HG03064 (cell line): Measurements from ENCODE around the gene POLE3.
A peak's percentile ranks its signal among the peaks of the same experiment; 100 is the strongest.
"Not testable (repeated sequence)": the region's sequence is repeated elsewhere in the genome, so short reads cannot be mapped to it uniquely, and the experiment has no call there.

Source experiments
- ATAC-seq: cut with Tn5 transposase; IDR thresholded peaks from one replicate; pipeline ENCODE4 v1.9.1; 2021; ENCODE audit warnings: low read depth; ENCODE audit not compliant: unreplicated experiment

POLE3 gene, protein sequence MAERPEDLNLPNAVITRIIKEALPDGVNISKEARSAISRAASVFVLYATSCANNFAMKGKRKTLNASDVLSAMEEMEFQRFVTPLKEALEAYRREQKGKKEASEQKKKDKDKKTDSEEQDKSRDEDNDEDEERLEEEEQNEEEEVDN

DNA sequence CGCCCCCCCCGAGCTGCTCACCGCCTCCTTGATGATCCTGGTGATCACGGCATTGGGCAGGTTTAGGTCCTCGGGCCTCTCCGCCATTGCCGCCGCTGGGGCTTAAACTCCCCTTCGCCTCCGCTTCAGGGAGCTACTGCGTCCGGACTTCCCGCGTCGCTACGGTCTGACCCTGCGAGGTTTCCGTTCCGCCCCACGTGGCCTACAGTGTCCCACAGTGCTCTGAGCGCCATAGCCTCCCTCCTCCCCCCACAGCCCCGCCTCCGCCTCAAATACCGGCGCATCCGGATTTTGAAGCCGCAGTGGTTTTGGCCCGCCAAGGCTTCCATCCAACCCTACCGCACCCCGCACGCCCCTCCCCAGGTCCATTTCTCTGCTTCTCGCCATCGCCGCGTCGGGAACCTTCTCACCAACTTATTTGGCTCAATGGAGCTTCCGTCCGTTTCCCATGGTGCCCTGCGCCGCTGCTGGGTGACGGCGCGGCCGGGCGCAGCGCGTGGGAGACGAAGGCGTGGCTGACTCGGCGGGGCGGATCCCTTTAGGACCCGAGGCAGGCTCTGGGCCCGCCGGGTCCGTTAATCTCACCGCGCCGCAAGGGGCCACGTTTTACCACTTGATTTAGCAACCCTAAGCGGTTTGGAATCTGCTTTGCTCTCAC lies at the start of gene POLE3, which contains the start of gene C9orf43:
TSS of gene POLE3 (minus strand) at position 469 of the 658 bp plus-strand sequence. CDS start at position 87, 382 bp downstream.
TSS of gene C9orf43 (plus strand) at position 541 of the 658 bp plus-strand sequence. CDS start 2,747 bp downstream, outside the sequence.
- peak; percentile 89 for ATAC-seq

DNA sequence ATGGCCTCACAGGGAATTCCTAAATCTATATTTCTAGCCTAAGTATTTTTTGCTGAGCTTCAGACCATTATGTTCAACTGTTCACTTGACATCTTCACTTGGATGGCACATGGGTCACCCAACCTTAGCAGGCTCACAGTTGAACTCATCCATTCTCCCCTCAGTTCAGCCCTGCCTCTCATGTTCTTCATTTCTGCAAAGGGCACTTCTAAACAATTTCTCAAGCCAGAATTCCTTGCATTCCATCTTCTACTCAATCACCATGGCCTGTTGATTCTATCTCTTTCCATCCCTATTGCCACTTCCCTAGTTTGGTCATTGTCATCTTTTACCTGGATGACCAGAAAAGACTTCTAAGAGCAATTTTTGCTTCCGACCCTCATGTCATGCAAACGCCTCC lies 45.8 kb upstream of the POLE3 start:
- ATAC-seq = no peak

DNA sequence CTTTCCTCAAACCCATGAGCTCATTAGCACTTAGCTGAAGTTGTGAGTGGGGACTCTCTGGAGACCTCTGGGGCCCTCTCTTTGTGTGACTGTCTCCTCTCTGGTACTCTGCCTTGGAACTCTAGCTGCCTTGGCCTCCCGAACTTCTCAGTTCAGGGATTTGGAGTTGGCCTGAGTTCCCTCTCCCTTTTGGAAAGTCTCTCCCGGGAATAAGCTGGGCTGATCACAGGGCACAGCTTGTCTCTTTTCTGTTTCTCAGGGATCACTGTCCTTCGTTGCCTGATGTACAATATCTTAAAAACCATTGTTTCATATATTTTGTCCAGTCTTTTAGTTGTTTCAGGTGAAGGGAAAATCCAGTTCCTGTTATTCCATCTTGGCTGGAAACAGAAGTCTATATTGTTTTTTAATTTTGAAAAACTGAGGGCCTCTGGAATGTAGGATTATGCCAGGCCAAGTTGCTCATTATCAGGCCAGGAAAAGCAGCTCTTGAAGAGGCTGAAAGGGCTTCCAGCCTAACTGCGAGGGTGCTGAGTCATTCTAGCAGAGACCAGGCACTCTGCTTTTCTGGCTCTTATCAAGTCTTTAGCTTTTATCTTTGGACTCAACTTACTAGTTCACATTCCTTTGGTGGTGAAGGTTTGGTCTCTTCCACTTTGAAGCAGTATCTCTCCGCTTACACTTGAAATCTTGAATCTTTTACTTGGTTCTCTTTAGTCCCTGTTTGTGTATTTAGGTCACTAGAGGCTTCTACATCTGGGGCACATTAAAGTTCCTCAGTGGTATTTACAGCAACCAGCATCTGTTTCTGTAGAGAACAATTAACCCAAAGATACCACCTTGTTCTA lies 44.7 kb upstream of the POLE3 start:
- ATAC-seq = no peak

DNA sequence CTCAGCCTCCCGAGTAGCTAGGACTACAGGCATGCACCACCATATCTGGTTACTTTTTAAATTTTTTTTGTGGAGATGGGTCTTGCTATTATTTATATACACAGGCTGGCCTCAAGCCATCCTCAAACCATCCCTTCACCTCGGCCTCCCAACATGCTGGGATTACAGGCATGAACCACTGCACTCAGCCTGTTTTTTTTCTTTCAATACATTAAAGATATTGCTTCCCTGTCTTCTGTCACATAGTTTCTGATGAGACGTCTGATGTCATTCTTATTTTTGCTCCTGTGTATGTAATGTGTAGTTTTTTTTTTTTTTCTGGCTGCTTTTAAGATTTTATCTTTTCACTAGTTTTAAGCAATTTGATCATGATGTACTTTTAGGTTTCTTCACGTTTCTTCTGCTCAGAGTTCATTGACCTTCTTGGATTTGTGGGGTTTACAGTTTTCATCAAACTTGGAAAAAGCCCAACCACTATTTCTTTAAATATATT lies 41.7 kb upstream of the POLE3 start:
- no peak for ATAC-seq

GRCh38 chr9:113449376-113449775 lies 38.9 kb upstream of the POLE3 start:
- ATAC-seq = no peak

DNA sequence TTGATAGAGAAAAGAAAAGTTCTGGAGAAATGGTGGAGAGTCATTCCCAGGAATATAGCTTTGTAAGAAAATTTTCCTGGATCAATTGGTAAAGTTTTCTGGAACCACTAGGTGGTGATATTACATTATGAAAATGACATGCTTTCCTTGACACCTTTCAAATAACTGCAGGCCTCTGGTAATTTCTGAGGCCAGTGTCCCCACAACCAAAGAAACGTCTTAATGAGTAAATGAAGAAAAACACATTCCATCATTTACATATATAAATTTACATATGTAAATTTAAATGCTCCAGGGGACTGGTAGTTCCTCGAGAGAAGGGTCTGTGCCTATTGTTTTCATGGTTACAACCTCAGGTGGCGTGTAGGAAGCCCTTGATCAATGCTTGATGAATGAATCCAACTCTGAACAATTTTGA lies 35.9 kb upstream of the POLE3 start:
- ATAC-seq = no peak

DNA sequence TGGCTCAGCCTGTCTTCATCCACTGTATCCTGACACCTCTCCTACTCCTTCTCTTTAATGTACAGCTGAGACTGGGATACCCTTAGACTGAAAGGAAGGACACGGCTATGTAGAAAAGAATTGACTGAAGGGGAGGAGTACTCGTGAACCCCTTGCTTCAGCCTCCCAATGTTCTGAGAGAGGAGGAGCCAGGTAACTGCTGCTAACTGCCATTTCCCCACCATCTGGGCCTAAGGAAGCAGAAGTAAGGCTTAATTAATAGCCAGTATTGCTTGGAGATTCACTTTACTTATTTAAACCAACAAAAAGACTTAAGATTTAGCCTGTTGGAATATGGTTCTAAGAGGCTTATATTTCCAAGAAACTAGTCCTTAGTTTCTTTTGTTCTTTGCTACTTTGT lies 34.3 kb upstream of the POLE3 start:
- no peak for ATAC-seq

- ATAC-seq = not testable (repeated sequence)
These were observed 27.2 kb upstream of the POLE3 start for GRCh38 chr9:113437716-113438115.

- no peak for ATAC-seq
These were observed 26.4 kb upstream of the POLE3 start for GRCh38 chr9:113436728-113437515.

DNA sequence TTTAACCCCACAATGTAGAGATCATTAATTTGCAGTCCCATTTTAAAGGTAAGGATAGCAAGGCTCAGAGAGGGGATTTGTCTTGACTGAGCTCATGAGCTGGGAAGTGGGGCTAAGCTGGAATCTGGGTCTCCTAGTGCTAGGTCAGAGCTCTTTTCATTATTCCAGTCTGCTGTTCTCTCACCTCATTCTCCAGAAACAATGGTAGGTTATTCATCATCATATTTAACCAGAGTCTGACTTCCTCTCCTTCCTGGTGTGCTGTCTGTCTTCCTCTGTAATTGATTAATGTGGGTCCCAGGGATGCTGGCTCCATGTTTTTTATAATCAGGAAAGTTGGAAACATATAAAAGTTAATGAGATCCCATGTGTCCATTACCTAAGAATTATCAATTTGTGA lies 20.7 kb upstream of the POLE3 start:
- ATAC-seq = no peak

DNA sequence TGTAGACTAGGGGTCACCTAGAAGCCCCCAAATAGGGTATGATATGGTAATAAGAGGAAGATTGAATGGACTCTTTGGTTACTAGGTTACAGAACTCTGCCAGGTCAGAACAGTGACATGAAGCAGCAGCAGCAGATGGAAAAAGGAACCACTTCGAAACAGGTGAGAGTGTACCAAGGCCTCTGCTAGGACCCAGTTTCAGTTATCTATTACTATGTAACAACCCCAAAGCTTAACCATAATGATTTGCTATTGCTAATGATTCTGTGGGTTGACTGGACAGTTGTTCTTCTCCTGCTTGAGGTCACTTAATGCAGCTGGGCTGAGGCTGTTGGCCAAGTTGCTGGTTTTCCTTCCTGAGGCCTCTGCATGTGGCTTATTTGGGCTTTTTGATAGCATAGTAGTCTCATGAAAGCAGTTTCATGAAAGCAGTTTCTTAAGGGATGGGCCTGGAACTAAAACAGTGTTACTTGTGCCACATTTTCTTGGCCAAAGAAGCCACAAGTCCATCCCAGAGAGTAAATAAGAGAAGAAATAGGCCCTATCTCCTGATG lies 17.7 kb upstream of the POLE3 start:
- no peak for ATAC-seq

GRCh38 chr9:113427629-113428028 lies 17.2 kb upstream of the POLE3 start:
- ATAC-seq = no peak

DNA sequence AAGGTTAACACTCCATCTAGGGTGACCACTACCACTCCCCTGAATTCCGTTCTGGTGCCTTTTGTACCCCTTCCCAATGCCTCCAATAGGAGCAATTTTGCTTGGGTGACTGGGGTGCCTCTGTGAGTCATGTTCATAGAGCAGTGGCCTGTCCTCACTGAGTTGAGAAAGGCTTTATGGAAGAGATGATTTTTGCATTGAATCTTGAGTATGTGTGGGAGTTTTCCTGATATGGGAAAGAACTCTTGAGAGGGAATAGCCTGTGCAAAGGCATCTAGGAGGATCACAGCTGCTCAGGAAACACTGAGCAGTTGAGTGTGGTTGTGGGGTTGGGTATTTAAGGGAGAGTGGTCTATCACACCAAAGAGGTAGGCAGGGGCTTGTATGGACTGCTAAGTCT lies 16.2 kb upstream of the POLE3 start:
- ATAC-seq = no peak

- no peak for ATAC-seq
These were observed 14.6 kb upstream of the POLE3 start for GRCh38 chr9:113425072-113425471.

GRCh38 chr9:113421726-113422125 lies 11.3 kb upstream of the POLE3 start:
- no peak for ATAC-seq

DNA sequence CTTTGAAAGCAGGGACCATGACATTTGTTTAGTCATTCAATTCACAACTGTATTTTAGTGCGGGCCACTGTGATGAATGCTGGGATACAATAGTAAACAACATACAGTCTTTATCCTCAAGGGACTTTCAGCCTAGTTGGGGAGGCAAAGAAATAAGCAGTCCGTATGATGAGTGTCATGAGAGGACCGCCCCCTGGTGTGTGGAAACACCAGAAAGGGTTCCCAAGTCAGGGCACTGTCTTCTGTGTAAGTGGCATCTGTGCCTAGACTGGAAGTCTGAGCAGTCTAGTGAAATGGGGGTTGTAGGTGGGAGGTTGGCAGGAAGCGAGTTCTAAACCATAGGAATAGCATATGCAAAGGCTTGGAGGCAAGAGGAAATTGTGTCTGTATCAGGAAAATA lies 6.9 kb upstream of the POLE3 start:
- ATAC-seq = no peak

DNA sequence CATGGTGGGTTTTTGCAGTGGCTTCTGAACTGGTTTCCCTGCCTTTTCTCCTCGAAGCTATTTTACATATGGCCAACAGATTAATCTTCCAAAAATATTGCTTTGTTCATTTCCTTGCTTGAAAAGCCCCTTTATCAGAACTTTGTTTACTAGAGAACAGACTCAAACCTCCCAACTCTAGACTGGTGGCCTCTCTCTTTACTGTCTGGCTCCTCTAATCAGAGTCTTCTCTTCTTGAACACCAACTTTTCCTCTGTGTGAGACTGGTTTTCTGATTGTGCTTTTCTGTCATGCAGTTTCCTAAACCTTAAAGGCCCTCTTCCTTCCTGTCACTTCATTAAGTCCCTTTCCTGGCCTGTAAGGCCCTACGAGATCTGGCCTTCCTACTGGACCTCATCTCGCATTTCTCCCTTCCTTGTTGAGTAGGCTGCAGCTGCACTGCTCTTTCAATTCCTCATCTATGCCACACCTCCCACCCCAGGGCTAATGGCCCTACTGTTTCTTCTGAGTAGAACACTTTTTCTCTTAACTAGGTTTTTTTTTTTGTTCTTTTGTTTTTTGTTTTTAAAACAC lies 5.8 kb upstream of the POLE3 start:
- peak; percentile 87 for ATAC-seq

DNA sequence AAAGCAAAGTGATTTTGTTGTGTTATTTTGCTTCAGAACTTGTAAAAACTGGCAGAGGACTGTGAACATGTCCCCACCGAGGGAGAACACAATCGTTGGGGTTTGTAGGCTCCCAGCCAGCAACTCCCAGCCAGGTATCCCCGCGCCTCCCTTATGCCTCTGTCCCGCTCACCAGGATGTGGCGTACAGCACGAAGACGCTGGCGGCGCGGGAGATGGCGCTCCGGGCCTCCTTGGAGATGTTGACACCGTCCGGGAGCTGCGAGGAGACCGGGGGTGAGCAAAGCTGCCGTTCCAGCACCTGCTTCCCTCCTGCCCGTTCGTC lies 630 bp downstream of the POLE3 start:
- peak; percentile 3 for ATAC-seq

GRCh38 chr9:113409481-113409880 lies 994 bp downstream of the POLE3 start:
- ATAC-seq = no peak

DNA sequence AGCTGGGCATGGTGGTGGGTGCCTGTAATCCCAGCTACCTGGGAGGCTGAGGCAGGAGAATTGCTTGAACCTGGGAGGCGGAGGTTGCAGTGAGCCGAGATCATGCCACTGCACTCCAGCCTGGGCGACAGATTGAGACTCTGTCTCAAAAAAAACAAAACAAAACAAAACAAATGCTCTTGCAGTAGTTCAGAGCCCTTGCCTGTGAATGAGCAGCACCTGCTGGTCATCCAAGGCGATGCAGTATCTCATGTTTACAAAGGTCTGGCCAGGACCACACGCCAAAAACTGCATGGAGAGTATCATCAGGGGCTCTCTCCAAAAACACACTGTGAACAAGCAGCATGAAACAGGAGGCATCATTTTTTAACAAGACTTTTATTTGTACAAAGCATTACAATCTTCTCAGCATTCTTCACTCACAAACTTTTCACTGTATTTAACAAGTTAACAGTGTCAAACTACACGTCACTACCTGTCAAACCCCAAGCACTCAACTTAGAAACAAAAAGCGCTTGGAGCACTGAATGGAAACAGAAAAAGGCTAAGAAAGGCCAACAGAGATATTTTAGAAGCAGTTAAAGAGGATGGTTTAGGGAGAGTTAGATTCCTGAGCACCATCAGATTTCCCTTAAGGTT lies 3.5 kb downstream of the POLE3 start:
- not testable (repeated sequence) for ATAC-seq
